GM18498 (cell line): ENCODE results near the gene MRPL45.
"Not testable (repeated sequence)": the region's sequence is repeated elsewhere in the genome, so short reads cannot be mapped to it uniquely, and the experiment has no call there.

Source experiments
- ATAC-seq: cut with Tn5 transposase; IDR thresholded peaks from one replicate; pipeline ENCODE4 v1.9.1; 2021; ENCODE audit warnings: mild to moderate bottlenecking, moderate library complexity; ENCODE audit not compliant: unreplicated experiment

Gene MRPL45

DNA sequence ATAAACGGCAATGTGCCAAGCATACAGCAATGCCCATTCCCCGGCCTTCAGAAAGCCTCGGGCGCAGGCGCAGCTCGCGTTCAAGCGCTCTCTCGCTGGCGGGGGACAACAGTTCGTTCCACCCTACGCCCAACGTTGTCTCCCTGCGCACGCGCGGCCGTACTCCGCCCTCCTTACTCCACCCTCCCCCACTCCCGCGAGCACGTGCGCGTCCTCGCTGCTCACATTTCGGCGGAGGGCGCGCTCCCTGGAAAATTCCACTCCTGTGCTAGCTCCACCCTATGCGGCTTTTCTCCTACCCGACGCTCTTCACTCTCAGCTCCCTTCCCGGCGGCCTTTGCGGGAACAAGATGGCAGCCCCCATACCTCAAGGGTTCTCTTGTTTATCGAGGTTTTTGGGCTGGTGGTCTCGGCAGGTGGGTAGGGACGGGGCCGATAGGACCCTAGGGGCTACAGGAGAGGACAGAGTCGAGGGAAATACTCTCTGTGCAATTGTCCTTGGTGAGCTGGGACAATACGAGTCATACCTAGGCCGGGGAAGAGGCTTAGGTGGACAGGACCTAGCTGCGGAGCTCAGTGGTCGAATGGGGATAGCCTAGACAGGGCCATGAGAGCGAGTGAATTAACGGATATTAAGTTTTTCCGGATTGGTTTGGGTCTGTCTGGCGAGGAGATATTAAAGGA, at the start of gene MRPL45:
TSS of gene MRPL45 (plus strand) at position 335 of the 684 bp plus-strand sequence. CDS start at position 351, 16 bp downstream.
- ATAC-seq: peak; percentile 93

GRCh38 chr17:38253191-38253590, 43.8 kb upstream of the MRPL45 start:
- not testable (repeated sequence) for ATAC-seq

- ATAC-seq: not testable (repeated sequence)
Measured at GRCh38 chr17:38254357-38254756, 42.6 kb upstream of the MRPL45 start.

DNA sequence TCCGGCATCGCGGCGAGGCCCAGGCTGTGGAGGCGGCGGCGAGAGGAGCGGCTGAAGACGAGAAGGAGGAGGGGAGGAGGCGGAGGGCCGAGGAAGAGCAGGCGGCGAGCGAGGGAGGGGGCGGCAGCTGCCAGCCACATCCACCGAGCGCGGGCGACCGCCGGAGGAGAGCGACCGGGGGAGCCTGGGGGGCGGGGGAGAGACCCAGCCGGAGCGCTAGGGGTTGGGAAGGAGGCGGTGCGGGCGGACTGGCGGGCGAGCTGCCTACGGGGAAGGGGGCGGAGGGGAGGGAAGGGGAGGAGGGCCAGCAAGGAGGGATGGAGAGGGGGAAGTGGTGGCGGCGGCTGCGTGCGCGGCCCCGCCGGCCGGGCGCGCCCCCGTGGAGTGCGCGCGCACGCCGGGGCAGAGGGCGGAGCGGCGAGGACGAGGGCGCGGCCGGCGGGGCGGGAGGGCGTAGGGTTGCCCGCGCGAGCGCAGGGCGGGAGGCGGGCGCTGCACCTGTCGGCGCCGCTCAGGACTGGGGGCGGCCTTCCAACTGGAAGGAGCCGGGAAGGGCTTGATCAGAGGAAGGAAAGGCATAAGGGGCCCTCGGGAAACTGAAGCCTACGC, 39.9 kb upstream of the MRPL45 start:
- ATAC-seq: peak; percentile 86

DNA sequence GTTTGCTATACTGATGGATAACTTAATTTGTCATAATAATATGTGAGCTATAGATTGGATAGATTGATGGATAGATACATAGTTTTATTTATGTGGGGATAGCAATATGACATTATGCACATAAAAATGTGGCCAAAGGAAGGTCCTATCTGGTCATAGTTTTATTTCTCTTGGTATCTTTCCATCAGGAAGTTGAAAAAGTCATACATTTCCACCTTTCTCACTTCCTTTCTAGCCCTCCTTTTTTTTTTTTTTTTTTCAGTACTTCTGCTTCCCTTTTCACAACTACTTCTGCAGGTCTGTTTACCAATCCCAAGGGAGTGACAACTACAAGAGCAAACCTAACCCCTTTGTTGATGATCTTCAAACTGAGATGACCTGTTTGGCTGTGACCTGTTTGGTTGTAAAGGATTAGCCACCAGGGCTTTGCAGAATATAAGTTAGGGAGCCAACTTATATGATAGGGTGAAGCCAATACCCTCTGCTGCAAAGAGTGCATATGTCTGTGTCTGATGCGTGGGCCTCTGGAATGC, 30.9 kb upstream of the MRPL45 start:
- not testable (repeated sequence) for ATAC-seq

DNA sequence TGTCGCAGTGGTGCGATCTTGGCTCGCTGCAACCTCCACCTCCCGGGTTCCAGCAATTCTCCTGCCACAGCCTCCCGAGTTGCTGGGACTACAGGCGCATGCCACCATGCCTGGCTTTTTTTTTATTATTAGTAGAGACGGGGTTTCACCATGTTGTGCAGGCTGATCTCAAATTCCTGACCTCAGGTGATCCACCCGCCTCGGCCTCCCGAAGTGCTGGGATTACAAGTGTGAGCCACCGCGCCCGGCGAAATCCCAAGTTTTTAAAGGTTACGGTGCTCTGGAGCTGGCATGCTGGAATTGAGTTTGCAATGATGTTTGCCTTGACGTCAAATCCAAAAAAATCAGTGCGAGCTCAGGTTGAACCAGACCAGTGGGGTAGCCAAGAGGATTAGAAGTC, 30.4 kb upstream of the MRPL45 start:
- ATAC-seq: not testable (repeated sequence)

GRCh38 chr17:38268138-38268537, 28.8 kb upstream of the MRPL45 start:
- not testable (repeated sequence) for ATAC-seq

DNA sequence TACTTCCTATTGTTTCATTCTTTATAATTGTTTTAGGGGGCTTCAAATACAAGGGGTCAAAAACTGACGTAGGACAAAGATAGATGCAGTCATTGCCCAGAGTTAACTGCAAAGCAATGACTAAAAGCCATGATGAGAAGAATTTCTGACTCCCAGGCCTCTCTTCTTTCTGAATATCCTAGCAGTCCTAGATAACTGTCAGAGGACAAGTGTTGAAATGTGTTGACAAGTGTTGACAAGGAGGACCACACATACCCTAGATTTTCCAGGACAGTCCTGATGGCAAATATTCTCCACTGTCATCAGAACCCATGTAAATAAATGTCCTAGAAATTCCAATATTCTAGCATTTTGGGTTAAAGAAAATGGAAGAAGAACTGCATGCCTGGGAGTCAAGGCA, 27.9 kb upstream of the MRPL45 start:
- not testable (repeated sequence) for ATAC-seq

- not testable (repeated sequence) for ATAC-seq
Measured at GRCh38 chr17:38269552-38269951, 27.4 kb upstream of the MRPL45 start.

DNA sequence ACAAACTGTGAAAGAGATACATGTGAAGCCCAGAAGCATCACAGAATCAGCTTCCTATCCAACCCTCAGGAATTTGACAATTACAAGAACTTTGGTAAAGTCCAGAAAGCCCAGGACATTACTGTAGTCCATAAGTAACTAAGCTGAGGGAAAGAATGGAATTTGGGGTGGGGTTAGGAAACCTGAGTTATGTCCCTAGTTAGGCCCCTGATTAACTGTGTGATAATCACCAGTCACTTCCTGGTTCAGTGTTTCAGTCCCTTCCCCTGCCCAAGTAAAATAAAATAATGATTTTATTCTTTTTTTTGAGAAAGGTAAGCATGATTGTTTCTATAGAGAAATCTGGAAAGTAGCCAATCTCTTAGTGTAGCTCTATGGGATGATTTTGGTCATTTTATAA, 11.0 kb upstream of the MRPL45 start:
- not testable (repeated sequence) for ATAC-seq

DNA sequence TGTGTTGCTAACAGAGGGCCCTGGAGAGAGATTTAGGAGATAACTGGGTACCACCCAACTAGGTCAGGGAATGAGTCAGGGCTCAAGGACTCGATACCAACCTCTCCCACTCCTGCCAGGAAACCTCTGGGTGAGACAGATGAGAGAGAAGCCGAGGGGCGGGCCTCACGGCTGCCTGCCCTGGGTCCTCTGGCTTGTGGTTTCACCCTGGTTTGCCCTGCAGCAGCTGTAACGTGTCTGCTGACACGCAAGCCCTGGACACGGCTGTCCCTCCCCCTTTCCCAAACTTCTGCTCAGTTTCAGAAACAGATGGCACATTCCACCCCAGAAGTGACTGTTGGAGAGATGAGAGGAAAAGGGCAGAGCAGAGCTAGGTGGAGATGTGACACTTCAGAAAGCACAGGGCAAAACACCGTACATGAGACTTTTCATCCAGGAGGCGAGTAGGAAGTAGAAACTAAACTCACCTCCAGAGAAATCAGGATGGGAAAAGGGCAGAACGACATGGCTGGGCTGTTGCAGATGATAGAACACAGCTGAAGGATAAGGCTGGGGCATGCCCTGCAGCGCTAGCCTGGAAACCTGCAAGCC, 10.4 kb upstream of the MRPL45 start:
- peak; percentile 64 for ATAC-seq

- not testable (repeated sequence) for ATAC-seq
Measured at GRCh38 chr17:38288217-38288827, 8.6 kb upstream of the MRPL45 start.

DNA sequence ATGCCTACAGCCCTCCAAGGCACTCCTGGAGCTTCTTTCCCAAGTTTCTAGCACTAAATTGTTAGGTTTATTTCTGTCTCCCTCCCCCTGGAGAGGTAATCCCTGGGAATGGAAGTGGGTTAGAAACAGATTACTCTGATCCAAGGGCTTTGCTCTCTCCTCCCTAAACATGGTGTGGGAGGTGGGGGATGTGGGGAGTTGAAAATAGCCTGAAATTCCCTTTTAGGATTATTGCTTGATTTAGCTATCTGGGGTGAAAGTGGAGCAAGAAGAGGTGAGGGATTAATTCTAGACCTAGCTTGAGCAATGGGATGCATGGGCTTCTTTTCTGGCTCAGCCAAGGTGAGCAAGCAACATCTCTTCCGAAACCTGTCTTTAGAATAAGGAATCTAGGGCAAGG, 7.2 kb upstream of the MRPL45 start:
- not testable (repeated sequence) for ATAC-seq

DNA sequence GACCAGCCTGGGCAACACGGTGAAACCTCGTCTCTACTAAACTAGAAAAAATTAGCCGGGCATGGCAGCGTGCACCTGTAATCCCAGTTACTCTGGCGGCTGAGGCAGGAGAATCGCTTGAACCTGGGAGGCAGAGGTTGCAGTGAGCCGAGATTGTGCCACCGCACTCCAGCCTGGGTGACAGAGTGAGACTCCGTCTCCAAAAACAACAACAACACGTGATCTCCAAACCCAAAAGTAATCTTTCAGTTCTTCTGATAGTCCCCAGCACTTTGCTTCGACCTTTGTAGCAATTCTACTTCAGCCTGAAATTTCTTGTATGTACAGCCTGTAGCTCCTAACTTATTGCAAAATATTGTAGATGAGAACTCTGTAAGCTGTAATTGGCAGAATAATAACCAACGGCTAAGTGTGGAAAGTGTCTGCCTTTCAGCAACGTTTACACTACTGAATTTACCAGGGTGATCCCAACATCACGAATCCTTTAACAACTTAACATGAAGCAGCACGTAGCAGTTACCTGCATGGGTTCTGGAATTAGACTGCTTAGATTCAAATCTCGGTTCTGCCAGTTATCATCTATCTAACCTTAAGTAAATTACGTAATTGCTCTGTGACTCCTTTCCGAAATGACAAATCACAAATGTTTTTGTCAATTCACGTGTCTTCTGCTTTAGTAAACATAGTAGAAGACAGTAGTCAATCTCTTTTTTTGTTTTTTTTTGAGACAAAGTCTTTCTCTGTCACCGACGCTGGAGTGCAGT, 1.2 kb upstream of the MRPL45 start:
- ATAC-seq: not testable (repeated sequence)

DNA sequence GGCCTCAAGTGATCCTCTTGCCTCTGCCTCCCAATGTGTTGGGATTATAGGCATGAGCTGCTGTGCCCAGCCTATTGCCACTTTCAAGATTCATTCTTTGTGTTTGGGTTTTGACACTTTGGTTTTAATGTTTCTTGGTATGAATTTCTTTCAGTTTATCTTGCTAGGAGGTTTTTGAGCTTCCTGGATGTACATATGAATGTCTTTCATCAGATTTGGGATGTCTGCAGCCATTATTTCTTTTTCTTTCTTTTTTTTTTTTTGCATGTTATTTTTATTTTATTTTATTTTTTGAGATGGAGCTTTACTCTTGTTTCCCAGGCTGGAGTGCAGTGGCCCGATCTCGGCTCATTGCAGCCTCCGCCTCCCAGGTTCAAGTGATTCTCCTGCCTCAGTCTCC, 18.5 kb downstream of the MRPL45 start:
- ATAC-seq: no peak

DNA sequence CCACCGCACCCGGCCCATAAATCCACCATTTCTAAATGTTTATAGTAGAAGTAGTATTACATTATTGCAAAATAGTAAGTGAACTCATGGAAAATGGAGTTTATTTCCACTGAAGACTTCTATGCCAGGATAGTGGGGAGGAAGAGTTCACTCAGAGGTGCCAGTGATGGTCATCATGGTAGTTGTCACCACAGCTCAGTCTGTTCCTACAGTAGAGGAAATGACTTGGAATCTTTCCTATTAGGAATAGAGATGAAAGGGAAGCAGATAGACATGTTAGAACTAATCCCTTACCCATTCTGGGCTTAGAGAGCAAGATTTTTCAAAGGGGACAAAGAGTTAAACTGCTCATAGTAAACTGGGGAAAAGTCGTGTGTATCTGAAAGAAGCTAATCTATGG, 20.1 kb downstream of the MRPL45 start:
- no peak for ATAC-seq

GRCh38 chr17:38320482-38320881, 23.5 kb downstream of the MRPL45 start:
- no peak for ATAC-seq

DNA sequence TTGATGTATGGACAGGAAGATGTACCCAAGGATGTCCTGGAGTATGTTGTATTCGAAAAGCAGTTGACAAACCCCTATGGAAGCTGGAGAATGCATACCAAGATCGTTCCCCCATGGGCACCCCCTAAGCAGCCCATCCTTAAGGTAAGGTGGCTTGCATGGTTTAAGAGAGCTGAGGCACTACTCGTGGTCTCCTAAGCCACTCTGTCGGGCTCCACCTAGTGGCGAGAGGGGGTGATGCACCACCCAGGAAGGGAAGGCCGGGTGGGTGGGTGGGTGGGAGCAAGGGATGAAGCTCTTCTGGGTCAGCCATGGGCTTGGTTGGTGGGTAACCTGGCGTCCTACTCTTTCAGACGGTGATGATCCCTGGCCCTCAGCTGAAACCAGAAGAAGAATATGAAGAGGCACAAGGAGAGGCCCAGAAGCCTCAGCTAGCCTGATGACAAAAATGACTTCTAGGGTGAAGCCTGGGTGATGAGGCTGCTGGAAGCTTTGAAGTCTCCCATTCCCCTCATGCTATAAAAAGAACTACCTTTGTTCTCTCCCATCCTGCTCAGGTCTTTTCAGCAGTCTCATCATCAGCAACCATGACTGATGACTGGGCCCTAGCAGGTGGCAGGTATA, 25.3 kb downstream of the MRPL45 start:
- ATAC-seq: no peak

DNA sequence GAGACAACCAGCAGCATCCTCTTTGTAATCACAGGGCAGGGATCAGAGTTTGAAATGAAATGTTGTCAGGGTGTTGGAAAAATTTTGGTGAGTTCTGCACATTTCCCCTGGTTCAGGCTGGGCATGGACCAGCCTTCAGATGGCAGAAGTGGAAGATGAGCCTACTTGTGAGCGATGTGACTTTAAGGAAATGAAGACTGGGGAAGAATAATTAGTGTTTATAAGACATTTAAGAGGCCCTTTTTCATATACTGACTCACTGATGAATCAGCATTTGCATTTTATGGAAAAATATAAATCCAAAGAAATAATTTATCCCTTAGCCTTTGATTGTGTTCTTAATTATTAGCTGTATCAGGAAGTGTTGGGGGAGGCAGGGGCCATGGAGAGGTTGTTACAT, 25.9 kb downstream of the MRPL45 start:
- no peak for ATAC-seq

- no peak for ATAC-seq
Measured at GRCh38 chr17:38324141-38324697, 27.3 kb downstream of the MRPL45 start.
